HepG2 (cell line): ENCODE data around the gene METTL23. TPM values are rescaled to one million over a fixed set of nuclear protein-coding genes. Genes with fewer than 3 reads are reported as not detected.

Source experiments
- ARID5B ChIP-seq: IDR thresholded peaks from 2 replicates; pipeline ENCODE4 v1.4.0; 2020; ENCODE audit warnings: mild to moderate bottlenecking, missing genetic modification reagents
- BRD4 ChIP-seq: sonication (generic); formaldehyde crosslinking; IDR thresholded peaks from 2 replicates; pipeline ENCODE4 v1.4.0; 2020; ENCODE audit warnings: missing genetic modification reagents
- ERF ChIP-seq: IDR thresholded peaks from 2 replicates; pipeline ENCODE4 v1.6.1; 2018; ENCODE audit warnings: missing biosample characterization, missing genetic modification reagents
- HOXA3 ChIP-seq: sonication (generic); formaldehyde crosslinking; IDR thresholded peaks from 2 replicates; pipeline ENCODE4 v1.5.0; 2020; ENCODE audit warnings: missing genetic modification reagents
- IKZF4 ChIP-seq: sonication (generic); formaldehyde crosslinking; IDR thresholded peaks from 2 replicates; pipeline ENCODE4 v1.5.1; 2020; ENCODE audit warnings: borderline replicate concordance, mild to moderate bottlenecking, low read depth, missing genetic modification reagents; ENCODE audit errors: not compliant biosample characterization
- NFAT5 ChIP-seq: sonication (generic); formaldehyde crosslinking; IDR thresholded peaks from 2 replicates; pipeline ENCODE4 v1.4.0; 2020; ENCODE audit warnings: missing genetic modification reagents
- PHF5A ChIP-seq: IDR thresholded peaks from one replicate; pipeline ENCODE4 v1.6.1; 2018; ENCODE audit warnings: low read depth, missing genetic modification reagents; ENCODE audit not compliant: unreplicated experiment
- SMAD9 ChIP-seq: sonication (generic); formaldehyde crosslinking; IDR thresholded peaks from 2 replicates; pipeline ENCODE4 v1.5.1; 2020; ENCODE audit warnings: mild to moderate bottlenecking, missing genetic modification reagents
- SP140L ChIP-seq: sonication (generic); formaldehyde crosslinking; IDR thresholded peaks from 2 replicates; pipeline ENCODE4 v1.4.0; 2020; ENCODE audit warnings: missing genetic modification reagents, borderline replicate concordance
- ZBED4 ChIP-seq: sonication (generic); formaldehyde crosslinking; IDR thresholded peaks from 2 replicates; pipeline ENCODE4 v1.4.0; 2020; ENCODE audit warnings: missing genetic modification reagents, borderline replicate concordance
- ZBTB25 ChIP-seq: IDR thresholded peaks from 2 replicates; pipeline ENCODE4 v1.6.1; 2018; ENCODE audit warnings: missing genetic modification reagents
- ZFX ChIP-seq: sonication (generic); formaldehyde crosslinking; IDR thresholded peaks from 2 replicates; pipeline ENCODE4 v1.4.0; 2020; ENCODE audit warnings: mild to moderate bottlenecking, low read depth, missing genetic modification reagents, moderate library complexity
- ZNF441 ChIP-seq: sonication (generic); formaldehyde crosslinking; IDR thresholded peaks from 2 replicates; pipeline ENCODE4 v1.7.0; 2021; ENCODE audit warnings: missing genetic modification reagents, borderline replicate concordance
- polyA plus RNA-seq, 8 experiments: library from polyadenylated mRNA; depleted of rRNA in 3 of 8; stranded (reverse) in 7 of 8; unstranded in 1 of 8; fragments of >200 nt; fragmentation: Illumina TruSeq in 4 of 8; extraction: Trizol in 4 of 8; gene quantifications; 2 replicates each; pipeline versions ENCODE4 v1.2.1 to v1.2.3, GENCODE V29; 2011 to 2016; ENCODE audit warnings: low read depth in 4 of 8, missing spikeins in 1 of 8, mixed read lengths in 1 of 8; ENCODE audit not compliant: insufficient read depth in 1 of 8
- total RNA-seq, 5 experiments: library from RNA; depleted of rRNA; stranded (reverse); fragments of >200 nt; fragmentation: Illumina TruSeq; extraction: Trizol; gene quantifications; 2 replicates each; pipeline ENCODE4 v1.2.3, GENCODE V29; 2016; ENCODE audit warnings: low read depth in 1 of 5

METTL23 gene
- total and polyA plus RNA-seq, 2 of the 13 experiments (the other 11 are each of a cell fraction or from before 2014, with no cell fraction given): 39.9 to 104 TPM

- peak; percentile 77 for TF ChIP-seq ARID5B (CRISPR knock-in tag)
- TF ChIP-seq ZFX (CRISPR knock-in tag): peak; percentile 76
- no peak for TF ChIP-seq NFAT5 (CRISPR knock-in tag)
- no peak for TF ChIP-seq BRD4 (CRISPR knock-in tag)
- peak; percentile 67 for TF ChIP-seq ZBTB25
- peak; percentile 28 for TF ChIP-seq PHF5A
- TF ChIP-seq ERF (CRISPR knock-in tag): 0 out of 2 replicates have a peak, but pooled peaks have one; percentile 69
- TF ChIP-seq SMAD9: no peak
- TF ChIP-seq SP140L: no peak
- TF ChIP-seq HOXA3: peak; percentile 73
- TF ChIP-seq ZBED4 (CRISPR knock-in tag): peak; percentile 88; the same call in 1 of the 2 replicates
- TF ChIP-seq ZNF441 (CRISPR knock-in tag): peak; percentile 64; the same call in 1 of the 2 replicates
- TF ChIP-seq IKZF4 (CRISPR knock-in tag): no peak
Measured at GRCh38 chr17:76696763-76697701, 29.6 kb upstream of the METTL23 start (continued).
